ENCODE results near the gene PLEKHA7. TPM values are rescaled to one million over a fixed set of nuclear protein-coding genes. Genes with fewer than 3 reads are reported as not detected.
A peak's percentile ranks its signal among the peaks of the same experiment; 100 is the strongest.
"Not testable (repeated sequence)": the region's sequence is repeated elsewhere in the genome, so short reads cannot be mapped to it uniquely, and the experiment has no call there.

The PLEKHA7 gene
- total RNA-seq, 2 experiments from 2014 or later, result 1.9 to 2.5 TPM

- DNase-seq, result no peak
- no peaks in the 10 kb centered on the region for H3K36me3 Mint-ChIP-seq (ENCODE audit: low read depth)
- no peak overlapping the region for H3K27ac Mint-ChIP-seq
- peaks cover 54% of the 10 kb centered on the region for H3K27me3 Mint-ChIP-seq (ENCODE audit: low read depth)
- H3K4me1 Mint-ChIP-seq (ENCODE audit: low read depth), result peaks cover 11% of the 10 kb centered on the region
- H3K9me3 Mint-ChIP-seq, result no peaks in the 10 kb centered on the region
- H3K4me3 Mint-ChIP-seq, result peak overlapping the region; percentile 68
- intact Hi-C loops (cut with micrococcal nuclease), result no loop called here
- CTCF ChIA-PET, result no interaction called here
Measured at GRCh38 chr11:16925561-16926065, 88.6 kb downstream of the PLEKHA7 start.

GRCh38 chr11:16924826-16925560 lies 89.2 kb downstream of the PLEKHA7 start:
- H3K4me1 Mint-ChIP-seq (ENCODE audit: low read depth), result peaks cover 11% of the 10 kb centered on the region
- H3K36me3 Mint-ChIP-seq (ENCODE audit: low read depth), result no peaks in the 10 kb centered on the region
- DNase-seq, result no peak
- CTCF ChIA-PET, result interaction anchor here (0.6 kb wide), 1 partner anchor 105 kb away, joined by 3 read pairs; no protein-coding TSS in a partner anchor
- no peaks in the 10 kb centered on the region for H3K9me3 Mint-ChIP-seq
- H3K27me3 Mint-ChIP-seq (ENCODE audit: low read depth), result peaks cover 52% of the 10 kb centered on the region
- peak overlapping the region; percentile 55 for H3K4me3 Mint-ChIP-seq
- intact Hi-C loops (cut with micrococcal nuclease), result loop anchor here (5.0 kb wide), 1 partner anchor 103 kb away; no protein-coding TSS in a partner anchor
- no peak overlapping the region for H3K27ac Mint-ChIP-seq

- intact Hi-C loops (cut with micrococcal nuclease), result loop anchor here (5.0 kb wide), 1 partner anchor 102 kb away; no protein-coding TSS in a partner anchor
- H3K27me3 Mint-ChIP-seq (ENCODE audit: low read depth), result peaks cover 50% of the 10 kb centered on the region
- CTCF ChIA-PET, result no interaction called here
- H3K9me3 Mint-ChIP-seq, result no peaks in the 10 kb centered on the region
- no peaks in the 10 kb centered on the region for H3K36me3 Mint-ChIP-seq (ENCODE audit: low read depth)
- peak; percentile 37 for DNase-seq
- peaks cover 11% of the 10 kb centered on the region for H3K4me1 Mint-ChIP-seq (ENCODE audit: low read depth)
- no peak overlapping the region for H3K27ac Mint-ChIP-seq
- no peak overlapping the region for H3K4me3 Mint-ChIP-seq
Measured at GRCh38 chr11:16924462-16924825, 89.8 kb downstream of the PLEKHA7 start.

GRCh38 chr11:16923987-16924386 lies 90.2 kb downstream of the PLEKHA7 start:
- peaks cover 11% of the 10 kb centered on the region for H3K4me1 Mint-ChIP-seq (ENCODE audit: low read depth)
- peaks cover 47% of the 10 kb centered on the region for H3K27me3 Mint-ChIP-seq (ENCODE audit: low read depth)
- no peak overlapping the region for H3K27ac Mint-ChIP-seq
- H3K36me3 Mint-ChIP-seq (ENCODE audit: low read depth), result no peaks in the 10 kb centered on the region
- intact Hi-C loops (cut with micrococcal nuclease), result loop anchor here (5.0 kb wide), 1 partner anchor 102 kb away; no protein-coding TSS in a partner anchor
- no peaks in the 10 kb centered on the region for H3K9me3 Mint-ChIP-seq
- H3K4me3 Mint-ChIP-seq, result no peak overlapping the region
- no peak for DNase-seq
- CTCF ChIA-PET, result no interaction called here

GRCh38 chr11:16921668-16922067 lies 92.5 kb downstream of the PLEKHA7 start:
- no peak for DNase-seq
- Mint-ChIP-seq H3K9me3 (no peaks in the 10 kb centered on the region), H3K4me1 (ENCODE audit: low read depth) (peaks cover 11% of the 10 kb centered on the region), H3K27ac (no peak overlapping the region), H3K36me3 (ENCODE audit: low read depth) (no peaks in the 10 kb centered on the region), H3K27me3 (ENCODE audit: low read depth) (peaks cover 42% of the 10 kb centered on the region), H3K4me3 (no peak overlapping the region)
- intact Hi-C loops (cut with micrococcal nuclease), result loop anchor here (5.0 kb wide), 1 partner anchor 99 kb away; no protein-coding TSS in a partner anchor
- CTCF ChIA-PET, result interaction anchor here (1.1 to 1.4 kb wide), 3 partner anchors 15 to 101 kb away, joined by 3 to 6 read pairs (median 5); no protein-coding TSS in a partner anchor

- Mint-ChIP-seq H3K4me1 (ENCODE audit: low read depth) (peaks cover 9% of the 10 kb centered on the region), H3K9me3 (no peaks in the 10 kb centered on the region), H3K4me3 (no peak overlapping the region), H3K27me3 (ENCODE audit: low read depth) (peaks cover 35% of the 10 kb centered on the region), H3K27ac (no peak overlapping the region), H3K36me3 (ENCODE audit: low read depth) (no peaks in the 10 kb centered on the region)
- CTCF ChIA-PET, result interaction anchor here (0.7 to 1.4 kb wide), 3 partner anchors 38 to 129 kb away, joined by 3 to 6 read pairs (median 4); no protein-coding TSS in a partner anchor
- no peak for DNase-seq
- intact Hi-C loops (cut with micrococcal nuclease), result loop anchor here (5.0 kb wide), 1 partner anchor 99 kb away; no protein-coding TSS in a partner anchor
Measured at GRCh38 chr11:16921019-16921418, 93.2 kb downstream of the PLEKHA7 start.

GRCh38 chr11:16920559-16920958 lies 93.7 kb downstream of the PLEKHA7 start:
- Mint-ChIP-seq H3K4me3 (no peak overlapping the region), H3K36me3 (ENCODE audit: low read depth) (no peaks in the 10 kb centered on the region), H3K4me1 (ENCODE audit: low read depth) (peaks cover 7% of the 10 kb centered on the region), H3K27me3 (ENCODE audit: low read depth) (peaks cover 32% of the 10 kb centered on the region), H3K27ac (no peak overlapping the region), H3K9me3 (no peaks in the 10 kb centered on the region)
- intact Hi-C loops (cut with micrococcal nuclease), result loop anchor here (5.0 kb wide), 1 partner anchor 98 kb away; no protein-coding TSS in a partner anchor
- DNase-seq, result no peak
- CTCF ChIA-PET, result interaction anchor here (0.7 to 1.4 kb wide), 2 partner anchors 38 to 129 kb away, joined by 3 to 4 read pairs; no protein-coding TSS in a partner anchor

- CTCF ChIA-PET, result interaction anchor here (0.9 to 1.4 kb wide), 2 partner anchors 98 to 99 kb away, joined by 3 to 4 read pairs; no protein-coding TSS in a partner anchor
Measured at GRCh38 chr11:16918543-16919182, 95.6 kb downstream of the PLEKHA7 start.

GRCh38 chr11:16917941-16918340 lies 96.3 kb downstream of the PLEKHA7 start:
- no peak overlapping the region for H3K4me3 Mint-ChIP-seq
- CTCF ChIA-PET, result interaction anchor here (0.9 to 1.7 kb wide), 3 partner anchors 97 to 130 kb away, joined by 3 to 5 read pairs (median 4); no protein-coding TSS in a partner anchor
- peaks cover 12% of the 10 kb centered on the region for H3K27me3 Mint-ChIP-seq (ENCODE audit: low read depth)
- no peaks in the 10 kb centered on the region for H3K36me3 Mint-ChIP-seq (ENCODE audit: low read depth)
- no peaks in the 10 kb centered on the region for H3K4me1 Mint-ChIP-seq (ENCODE audit: low read depth)
- H3K27ac Mint-ChIP-seq, result no peak overlapping the region
- no peak for DNase-seq
- H3K9me3 Mint-ChIP-seq, result no peaks in the 10 kb centered on the region
- intact Hi-C loops (cut with micrococcal nuclease), result no loop called here

More at GRCh38 chr11:16918543-16919182, 95.6 kb downstream of the PLEKHA7 start:
- H3K27ac Mint-ChIP-seq; DNase-seq; H3K4me1 Mint-ChIP-seq (ENCODE audit: low read depth); intact Hi-C loops (cut with micrococcal nuclease); H3K9me3 Mint-ChIP-seq; H3K4me3 Mint-ChIP-seq; H3K36me3 Mint-ChIP-seq (ENCODE audit: low read depth): not testable (repeated sequence)
- peaks cover 18% of the 10 kb centered on the region for H3K27me3 Mint-ChIP-seq (ENCODE audit: low read depth)

- no peak for DNase-seq
- CTCF ChIA-PET, result interaction anchor here (0.8 to 3.0 kb wide), 5 partner anchors 11 to 127 kb away, joined by 3 to 10 read pairs (median 3); no protein-coding TSS in a partner anchor
- intact Hi-C loops (cut with micrococcal nuclease), result no loop called here
- H3K9me3 Mint-ChIP-seq, result no peaks in the 10 kb centered on the region
- H3K4me3 Mint-ChIP-seq, result no peak overlapping the region
- H3K36me3 Mint-ChIP-seq (ENCODE audit: low read depth), result no peaks in the 10 kb centered on the region
- H3K27me3 Mint-ChIP-seq (ENCODE audit: low read depth), result peaks cover 2% of the 10 kb centered on the region
- peaks cover 14% of the 10 kb centered on the region for H3K4me1 Mint-ChIP-seq (ENCODE audit: low read depth)
- H3K27ac Mint-ChIP-seq, result no peak overlapping the region
Measured at GRCh38 chr11:16912692-16913111, 101.5 kb downstream of the PLEKHA7 start.

- CTCF ChIA-PET, result interaction anchor here (0.8 to 3.0 kb wide), 3 partner anchors 10 to 21 kb away, joined by 3 to 10 read pairs (median 3); no protein-coding TSS in a partner anchor
- intact Hi-C loops (cut with micrococcal nuclease), result no loop called here
- peak; percentile 34 for DNase-seq
- Mint-ChIP-seq H3K27me3 (ENCODE audit: low read depth) (peaks cover 2% of the 10 kb centered on the region), H3K4me1 (ENCODE audit: low read depth) (peaks cover 14% of the 10 kb centered on the region), H3K27ac (no peak overlapping the region), H3K9me3 (no peaks in the 10 kb centered on the region), H3K36me3 (ENCODE audit: low read depth) (no peaks in the 10 kb centered on the region), H3K4me3 (no peak overlapping the region)
Measured at GRCh38 chr11:16911658-16912057, 102.6 kb downstream of the PLEKHA7 start.

GRCh38 chr11:16911186-16911585 lies 103.0 kb downstream of the PLEKHA7 start:
- Mint-ChIP-seq H3K4me3 (no peak overlapping the region), H3K27me3 (ENCODE audit: low read depth) (peaks cover 2% of the 10 kb centered on the region), H3K4me1 (ENCODE audit: low read depth) (peaks cover 14% of the 10 kb centered on the region), H3K9me3 (no peaks in the 10 kb centered on the region), H3K27ac (no peak overlapping the region), H3K36me3 (ENCODE audit: low read depth) (no peaks in the 10 kb centered on the region)
- CTCF ChIA-PET, result interaction anchor here (0.9 to 3.0 kb wide), 2 partner anchors 9 to 22 kb away, joined by 3 to 10 read pairs; no protein-coding TSS in a partner anchor
- no peak for DNase-seq
- intact Hi-C loops (cut with micrococcal nuclease), result no loop called here

Measured in activated naive CD4-positive, alpha-beta T cell treated with anti-CD3 and anti-CD28 coated beads for 36 hours (primary cell).